ENCODE measurements around the gene YARS1. TPM values are rescaled to one million over a fixed set of nuclear protein-coding genes. Genes with fewer than 3 reads are reported as not detected.

Gene YARS1
- total and polyA plus RNA-seq, 2 donors (not counting 1 experiment from before 2014, with no cell fraction given) = 94.4 to 295 TPM

DNA sequence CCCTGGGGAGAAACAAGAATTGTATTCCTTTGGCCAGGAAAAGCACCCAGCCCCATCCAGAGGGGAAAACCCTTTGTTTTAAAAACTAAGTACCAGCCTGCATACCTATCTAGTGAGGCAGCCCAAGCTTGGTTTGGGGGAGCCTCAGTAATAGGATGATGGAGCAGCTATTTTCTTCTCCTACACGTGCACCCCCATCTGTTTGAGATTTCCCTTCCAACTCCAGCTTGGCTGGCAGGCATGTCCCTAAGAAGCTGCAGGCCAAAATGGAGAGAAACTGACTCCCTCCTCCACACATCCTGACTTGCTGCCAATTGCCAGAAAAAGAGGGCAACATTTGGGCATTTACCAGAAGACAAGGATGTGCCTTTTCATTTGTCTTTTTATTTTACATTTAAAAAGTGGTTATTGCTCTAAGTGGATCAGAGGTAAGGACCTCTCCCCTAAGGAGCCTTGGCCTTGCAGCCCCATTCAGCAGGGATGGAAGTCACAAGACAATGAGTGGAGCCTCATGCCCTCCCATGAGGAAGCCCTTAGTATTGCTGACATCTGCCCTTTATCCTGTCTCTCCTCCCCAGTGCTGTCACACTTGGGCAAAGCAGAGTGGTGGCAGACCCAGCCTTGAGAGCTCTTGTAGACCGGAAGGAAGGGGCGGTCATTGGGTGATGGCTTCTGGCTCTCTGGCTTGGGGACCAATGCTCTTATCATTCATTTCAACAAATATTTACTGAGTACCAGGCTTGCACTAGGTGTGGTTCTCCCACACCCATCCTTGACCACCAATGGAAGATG, 44.9 kb upstream of the YARS1 start:
- H3K9me3 ChIP-seq (ENCODE audit: control insufficient read depth, insufficient read depth, low read depth, low read length) = no peaks in the 10 kb centered on the region
- H3K4me2 ChIP-seq (ENCODE audit: extremely low read depth, insufficient read depth, low read length) = peak overlapping the region; percentile 27

GRCh38 chr1:32860566-32860965, 43.4 kb upstream of the YARS1 start:
- Histone ChIP-seq H3K27me3 (ENCODE audit: control insufficient read depth, insufficient read depth, low read length) (no peaks in the 10 kb centered on the region), H3K4me2 (ENCODE audit: extremely low read depth, insufficient read depth, low read length) (no peak overlapping the region), H3K4me1 (ENCODE audit: control insufficient read depth, extremely low read depth, insufficient read depth, low read length) (no peaks in the 10 kb centered on the region), H3K4me3 (replicated peaks in 1 of 4; ENCODE audit: control extremely low read depth in 1 of 4, insufficient read depth in 1 of 4, low read depth in 3 of 4, low read length in 4 of 4) (no peak overlapping the region), H4K20me1 (ENCODE audit: control insufficient read depth, extremely low read depth, insufficient read depth, low read length) (no peaks in the 10 kb centered on the region), H3K27ac (ENCODE audit: insufficient read depth, low read length) (no peak overlapping the region), H3K9ac (ENCODE audit: insufficient read depth, low read length) (no peak overlapping the region), H2AFZ (ENCODE audit: low read length) (no peak overlapping the region), H3K36me3 (ENCODE audit: control insufficient read depth, insufficient read depth, low read length) (peaks cover 1% of the 10 kb centered on the region), H3K9me3 (ENCODE audit: control insufficient read depth, insufficient read depth, low read depth, low read length) (no peaks in the 10 kb centered on the region), H3K79me2 (ENCODE audit: control insufficient read depth, insufficient read depth, low read length) (no peaks in the 10 kb centered on the region)
- TF ChIP-seq CTCF (conservative IDR thresholded peaks at IDR 0.05 in 1 of 2, IDR thresholded peaks at IDR 0.05 in 1 of 2; ENCODE audit: low read depth in 1 of 2, low read length in 2 of 2) (no peak), EZH2 (IDR thresholded peaks at IDR 0.05; ENCODE audit: low read length, missing control alignments) (no peak)
- DNase-seq (ENCODE audit: low read depth in 2 of 2) = no peak

More for the DNA sequence above, 44.9 kb upstream of the YARS1 start:
- Histone ChIP-seq H2AFZ (ENCODE audit: low read length) (no peak overlapping the region), H3K9ac (ENCODE audit: insufficient read depth, low read length) (no peak overlapping the region), H3K36me3 (ENCODE audit: control insufficient read depth, insufficient read depth, low read length) (no peaks in the 10 kb centered on the region), H3K4me3 (replicated peaks in 1 of 4; ENCODE audit: control extremely low read depth in 1 of 4, insufficient read depth in 1 of 4, low read depth in 3 of 4, low read length in 4 of 4) (no peak overlapping the region), H4K20me1 (ENCODE audit: control insufficient read depth, extremely low read depth, insufficient read depth, low read length) (no peaks in the 10 kb centered on the region), H3K4me1 (ENCODE audit: control insufficient read depth, extremely low read depth, insufficient read depth, low read length) (no peaks in the 10 kb centered on the region), H3K79me2 (ENCODE audit: control insufficient read depth, insufficient read depth, low read length) (no peaks in the 10 kb centered on the region), H3K27me3 (ENCODE audit: control insufficient read depth, insufficient read depth, low read length) (no peaks in the 10 kb centered on the region), H3K27ac (ENCODE audit: insufficient read depth, low read length) (no peak overlapping the region)
- TF ChIP-seq EZH2 (IDR thresholded peaks at IDR 0.05; ENCODE audit: low read length, missing control alignments) (no peak), CTCF (conservative IDR thresholded peaks at IDR 0.05 in 1 of 2, IDR thresholded peaks at IDR 0.05 in 1 of 2; ENCODE audit: low read depth in 1 of 2, low read length in 2 of 2) (no peak)
- peak in 1 of 2 donors; percentile 20 for DNase-seq (ENCODE audit: low read depth in 2 of 2)

DNA sequence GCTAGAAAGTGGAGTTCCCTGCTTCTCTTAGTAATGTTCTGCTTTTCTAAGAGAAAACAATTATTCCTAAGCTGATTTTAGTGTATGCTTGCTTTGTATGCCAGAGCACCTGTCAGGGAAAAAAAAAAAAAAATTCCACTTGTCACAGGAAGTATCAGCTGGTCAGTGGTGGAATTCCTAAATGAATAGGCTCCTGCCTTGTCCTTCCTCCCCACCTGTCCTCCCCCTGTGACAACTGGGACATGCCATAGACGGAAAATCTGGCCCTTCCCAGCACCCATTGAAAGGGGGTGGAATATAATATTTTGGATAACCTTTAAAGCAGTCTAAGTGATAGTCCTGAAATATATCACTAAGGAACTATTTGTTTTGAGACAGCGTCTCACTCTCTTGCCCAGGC, 42.8 kb upstream of the YARS1 start:
- H3K9me3 ChIP-seq (ENCODE audit: control insufficient read depth, insufficient read depth, low read depth, low read length) = no peaks in the 10 kb centered on the region
- no peak overlapping the region for H2AFZ ChIP-seq (ENCODE audit: low read length)
- H3K36me3 ChIP-seq (ENCODE audit: control insufficient read depth, insufficient read depth, low read length) = peaks cover 1% of the 10 kb centered on the region
- H3K27me3 ChIP-seq (ENCODE audit: control insufficient read depth, insufficient read depth, low read length) = no peaks in the 10 kb centered on the region
- H3K27ac ChIP-seq (ENCODE audit: insufficient read depth, low read length) = no peak overlapping the region
- no peak overlapping the region for H3K4me2 ChIP-seq (ENCODE audit: extremely low read depth, insufficient read depth, low read length)
- H4K20me1 ChIP-seq (ENCODE audit: control insufficient read depth, extremely low read depth, insufficient read depth, low read length) = no peaks in the 10 kb centered on the region
- no peak for DNase-seq (ENCODE audit: low read depth in 2 of 2)
- no peaks in the 10 kb centered on the region for H3K4me1 ChIP-seq (ENCODE audit: control insufficient read depth, extremely low read depth, insufficient read depth, low read length)
- TF ChIP-seq CTCF (conservative IDR thresholded peaks at IDR 0.05 in 1 of 2, IDR thresholded peaks at IDR 0.05 in 1 of 2; ENCODE audit: low read depth in 1 of 2, low read length in 2 of 2) (no peak), EZH2 (IDR thresholded peaks at IDR 0.05; ENCODE audit: low read length, missing control alignments) (no peak)
- no peak overlapping the region for H3K4me3 ChIP-seq (replicated peaks in 1 of 4; ENCODE audit: control extremely low read depth in 1 of 4, insufficient read depth in 1 of 4, low read depth in 3 of 4, low read length in 4 of 4)
- no peaks in the 10 kb centered on the region for H3K79me2 ChIP-seq (ENCODE audit: control insufficient read depth, insufficient read depth, low read length)
- no peak overlapping the region for H3K9ac ChIP-seq (ENCODE audit: insufficient read depth, low read length)

Measured in fibroblast of lung (primary cell).